Peyer's patch (tissue), 4 donors: Measurements from ENCODE around the gene TIMM22. TPM values are rescaled to one million over a fixed set of nuclear protein-coding genes. Genes with fewer than 3 reads are reported as not detected.

Experiments
- DNase-seq, 3 donors: peaks; one replicate each; pipeline ENCODE4 v3.0.0-alpha.2; 2017 to 2019
- H3K27ac ChIP-seq, 4 donors: fragments of 200-600 bp; sonication (generic); one replicate each; pipeline ENCODE4 v1.5.1; 2016 to 2019
- H3K27me3 ChIP-seq, 2 donors: fragments of 200-600 bp; sonication (generic); one replicate each; pipeline ENCODE4 v1.5.1; 2019
- H3K36me3 ChIP-seq, 3 donors: fragments of 200-600 bp; sonication (generic); one replicate each; pipeline ENCODE4 v1.5.1; 2016 to 2019
- H3K4me1 ChIP-seq, 4 donors: fragments of 200-600 bp; sonication (generic); one replicate each; pipeline ENCODE4 v1.5.1; 2016 to 2019
- H3K4me3 ChIP-seq, 4 donors: fragments of 200-600 bp; sonication (generic); 1 replicate in 3 of 4; 2 replicates in 1 of 4; pipeline ENCODE4 v1.5.1; 2016 to 2019; ENCODE audit warnings: mild to moderate bottlenecking in 1 of 4
- H3K9me3 ChIP-seq, 4 donors: fragments of 200-600 bp; sonication (generic); one replicate each; pipeline ENCODE4 v1.5.1; 2016 to 2019; ENCODE audit warnings: mild to moderate bottlenecking in 1 of 4
- POLR2A ChIP-seq, 2 donors: fragments of 450-650 bp; IDR thresholded peaks; one replicate each; pipeline ENCODE4 v1.5.1; 2017; ENCODE audit warnings: antibody characterized with exemption in 2 of 2, mild to moderate bottlenecking in 2 of 2, moderate library complexity in 2 of 2
- total RNA-seq, 4 donors: library from RNA; depleted of rRNA; stranded (reverse); fragments of >200 nt; gene quantifications; one replicate each; pipeline ENCODE4 v1.1.0, GENCODE V29; 2016
- TF ChIP-seq, protein P1 (sequence below), 6 experiments: fragments of 450-650 bp in 4 of 6; fragments of 200-600 bp in 2 of 6; sonication (generic) in 1 of 6; IDR thresholded peaks; one replicate each; pipeline ENCODE4 v1.5.1; 2017 to 2019; ENCODE audit warnings: antibody characterized with exemption in 6 of 6, mild to moderate bottlenecking in 3 of 6, moderate library complexity in 1 of 6

Gene TIMM22
- total RNA-seq, 4 donors from 2014 or later = 9.0 to 18.2 (median 11.2) TPM

DNA sequence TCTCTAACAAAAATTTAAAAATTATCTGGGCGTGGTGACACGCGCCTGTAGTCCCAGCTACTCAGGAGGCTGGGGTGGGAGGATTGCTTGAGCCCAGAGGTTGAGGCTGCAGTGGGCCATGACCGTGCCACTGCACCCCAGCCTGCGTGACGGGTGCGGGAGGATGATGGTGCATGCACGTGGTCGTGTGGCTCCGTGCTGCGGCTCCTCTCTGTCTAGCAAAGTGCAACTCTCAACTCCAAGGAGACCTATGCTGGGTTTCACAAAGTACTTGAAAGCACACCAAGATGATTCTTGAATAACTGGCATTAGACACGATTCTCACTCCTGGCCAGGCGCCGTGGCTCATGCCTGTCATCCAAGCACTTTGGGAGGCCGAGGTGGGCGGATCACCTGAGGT is 43.2 kb upstream of the TIMM22 start:
- DNase-seq = no peak
- H3K4me3 ChIP-seq = no peak overlapping the region
- peak overlapping the region in 1 of 4 donors; percentile 70 for H3K27ac ChIP-seq
- H3K36me3 ChIP-seq = no peaks in the 10 kb centered on the region
- H3K4me1 ChIP-seq = no peaks in the 10 kb centered on the region
- H3K27me3 ChIP-seq = no peaks in the 10 kb centered on the region
- TF ChIP-seq, protein P1, sequence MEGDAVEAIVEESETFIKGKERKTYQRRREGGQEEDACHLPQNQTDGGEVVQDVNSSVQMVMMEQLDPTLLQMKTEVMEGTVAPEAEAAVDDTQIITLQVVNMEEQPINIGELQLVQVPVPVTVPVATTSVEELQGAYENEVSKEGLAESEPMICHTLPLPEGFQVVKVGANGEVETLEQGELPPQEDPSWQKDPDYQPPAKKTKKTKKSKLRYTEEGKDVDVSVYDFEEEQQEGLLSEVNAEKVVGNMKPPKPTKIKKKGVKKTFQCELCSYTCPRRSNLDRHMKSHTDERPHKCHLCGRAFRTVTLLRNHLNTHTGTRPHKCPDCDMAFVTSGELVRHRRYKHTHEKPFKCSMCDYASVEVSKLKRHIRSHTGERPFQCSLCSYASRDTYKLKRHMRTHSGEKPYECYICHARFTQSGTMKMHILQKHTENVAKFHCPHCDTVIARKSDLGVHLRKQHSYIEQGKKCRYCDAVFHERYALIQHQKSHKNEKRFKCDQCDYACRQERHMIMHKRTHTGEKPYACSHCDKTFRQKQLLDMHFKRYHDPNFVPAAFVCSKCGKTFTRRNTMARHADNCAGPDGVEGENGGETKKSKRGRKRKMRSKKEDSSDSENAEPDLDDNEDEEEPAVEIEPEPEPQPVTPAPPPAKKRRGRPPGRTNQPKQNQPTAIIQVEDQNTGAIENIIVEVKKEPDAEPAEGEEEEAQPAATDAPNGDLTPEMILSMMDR (IDR thresholded peaks at IDR 0.05) = no peak
- TF ChIP-seq POLR2A (IDR thresholded peaks at IDR 0.05) = no peak
- no peaks in the 10 kb centered on the region for H3K9me3 ChIP-seq

DNA sequence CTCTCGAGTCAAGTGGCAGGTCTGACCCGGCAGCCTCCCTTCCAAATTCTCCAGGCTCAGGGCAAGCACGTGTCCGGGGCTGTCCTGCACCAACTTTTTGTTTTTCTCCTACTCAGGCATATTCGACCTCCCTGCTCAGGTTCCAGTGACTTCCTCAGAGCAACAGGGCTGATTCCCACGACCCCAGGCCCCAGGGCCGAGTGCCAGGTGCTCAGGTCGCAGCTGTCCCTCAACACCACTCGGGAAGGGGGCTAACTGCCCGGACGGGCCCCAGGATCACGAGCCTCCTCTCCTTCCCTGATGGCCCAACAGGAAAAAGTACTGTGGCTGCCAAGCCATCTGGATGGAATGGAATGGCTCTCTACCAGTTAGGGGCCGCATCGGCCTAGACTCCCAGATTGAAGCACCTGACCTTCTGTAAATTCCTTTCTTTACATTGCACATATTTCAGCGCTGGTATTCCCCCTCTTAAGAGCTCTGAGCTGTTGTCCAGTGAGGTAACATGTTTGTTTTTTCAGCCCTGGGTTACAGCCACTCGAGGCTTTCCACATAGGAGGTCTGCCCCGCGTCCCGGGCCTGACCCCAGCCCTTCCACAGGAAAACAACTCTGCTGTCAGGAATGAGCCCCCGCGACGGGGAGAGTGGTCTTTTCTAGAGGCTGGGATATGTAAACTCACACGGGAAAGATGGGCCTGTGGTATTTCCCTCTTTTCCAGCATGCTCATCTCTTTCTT is 42.3 kb upstream of the TIMM22 start:
- no peaks in the 10 kb centered on the region for H3K9me3 ChIP-seq
- no peaks in the 10 kb centered on the region for H3K4me1 ChIP-seq
- H3K27me3 ChIP-seq = no peaks in the 10 kb centered on the region
- DNase-seq = no peak
- no peak for TF ChIP-seq POLR2A (IDR thresholded peaks at IDR 0.05)
- TF ChIP-seq, protein P1 (IDR thresholded peaks at IDR 0.05) = no peak
- no peak overlapping the region for H3K4me3 ChIP-seq
- H3K27ac ChIP-seq = peak overlapping the region in 3 of 4 donors; percentile 10 to 70 (median 25)
- H3K36me3 ChIP-seq = no peaks in the 10 kb centered on the region

DNA sequence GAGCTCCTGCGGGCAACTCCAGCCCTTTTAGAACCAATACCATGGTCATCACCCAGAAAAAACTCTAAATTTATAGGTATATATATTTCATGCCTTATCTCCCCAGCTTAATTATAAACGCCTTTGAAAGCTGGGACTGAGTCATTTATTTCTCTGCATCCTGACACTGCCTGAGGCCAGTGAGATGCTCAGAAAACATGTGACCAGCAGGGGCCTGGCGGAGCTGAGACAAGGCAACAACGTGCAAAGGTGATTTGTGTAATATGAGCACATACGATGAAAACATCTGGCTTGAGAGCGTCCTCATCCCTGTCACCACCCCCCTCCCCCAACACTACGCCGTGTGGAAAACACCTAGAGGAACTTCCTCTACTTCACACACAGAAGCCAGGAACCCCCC is 40.0 kb upstream of the TIMM22 start:
- no peaks in the 10 kb centered on the region for H3K9me3 ChIP-seq
- no peaks in the 10 kb centered on the region for H3K36me3 ChIP-seq
- peak overlapping the region in 1 of 4 donors; percentile 68 for H3K27ac ChIP-seq
- no peak for DNase-seq
- H3K4me3 ChIP-seq = no peak overlapping the region
- H3K4me1 ChIP-seq = no peaks in the 10 kb centered on the region
- no peak for TF ChIP-seq POLR2A (IDR thresholded peaks at IDR 0.05)
- TF ChIP-seq, protein P1 (IDR thresholded peaks at IDR 0.05) = no peak
- no peaks in the 10 kb centered on the region for H3K27me3 ChIP-seq

DNA sequence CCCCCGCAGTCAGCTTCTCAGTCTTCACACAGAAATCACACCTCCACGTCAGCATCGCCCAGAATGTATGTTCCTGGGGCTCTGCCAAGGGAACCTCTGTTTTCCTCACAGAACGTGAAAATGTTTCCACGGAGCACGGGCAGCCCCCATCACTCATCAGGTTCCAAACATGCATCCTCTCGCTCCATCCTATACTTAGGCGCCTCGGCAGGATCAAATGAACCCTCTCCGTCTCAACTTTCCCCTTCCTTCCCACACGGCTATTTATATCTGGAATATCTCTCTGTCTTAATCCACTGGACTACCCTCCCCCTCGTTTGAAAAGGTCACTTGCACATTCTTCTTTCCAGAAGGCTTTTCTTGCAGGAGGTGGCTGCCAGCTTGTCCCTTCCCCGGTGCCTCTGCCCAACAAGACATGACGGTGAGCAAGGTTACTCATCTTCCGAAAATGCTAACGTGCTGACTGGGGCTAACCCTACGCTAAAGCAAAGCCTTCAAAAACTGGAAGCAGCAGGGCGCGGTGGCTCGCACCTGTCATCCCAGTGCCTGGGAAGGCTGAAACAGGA is 39.0 kb upstream of the TIMM22 start:
- H3K27me3 ChIP-seq = no peaks in the 10 kb centered on the region
- no peak overlapping the region for H3K4me3 ChIP-seq
- TF ChIP-seq POLR2A (IDR thresholded peaks at IDR 0.05) = no peak
- TF ChIP-seq, protein P1 (IDR thresholded peaks at IDR 0.05) = no peak
- no peaks in the 10 kb centered on the region for H3K4me1 ChIP-seq
- no peaks in the 10 kb centered on the region for H3K36me3 ChIP-seq
- no peaks in the 10 kb centered on the region for H3K9me3 ChIP-seq
- no peak for DNase-seq
- peak overlapping the region in 1 of 4 donors; percentile 68 for H3K27ac ChIP-seq

DNA sequence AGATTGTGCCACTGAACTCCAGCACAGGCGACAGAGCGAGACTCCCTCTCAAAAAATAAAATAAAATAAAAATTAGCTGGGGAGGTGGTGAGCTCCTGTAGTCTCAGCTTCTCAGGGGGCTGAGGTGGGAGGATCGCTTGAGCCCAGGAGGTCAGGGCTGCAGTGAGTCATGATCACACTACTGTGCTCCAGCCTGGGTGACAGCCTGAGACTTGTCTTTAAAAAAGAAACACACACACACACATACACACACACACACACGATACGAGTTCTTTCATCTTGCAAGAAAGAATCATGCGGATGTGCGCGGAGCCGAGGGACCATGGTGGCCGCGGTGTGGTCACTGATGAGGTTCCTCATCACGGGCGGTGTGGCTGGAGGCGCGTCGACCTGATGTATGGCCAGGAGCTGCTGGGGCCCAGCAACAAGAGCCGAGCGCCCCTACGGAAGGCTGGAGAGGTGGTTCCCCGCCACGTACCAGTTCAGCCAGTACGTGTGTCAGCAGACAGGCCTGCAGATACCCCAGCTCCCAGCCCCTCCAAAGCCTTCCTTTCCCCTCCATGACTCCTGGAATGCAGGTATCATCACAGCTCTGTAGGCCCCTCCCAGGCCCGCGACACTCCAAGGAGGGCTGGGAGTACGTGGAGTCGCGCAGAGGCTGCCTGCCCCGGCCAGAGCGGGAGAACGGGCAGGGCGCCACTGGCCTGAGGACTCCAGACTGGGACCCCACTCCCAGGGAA is 38.0 kb upstream of the TIMM22 start:
- H3K9me3 ChIP-seq = no peaks in the 10 kb centered on the region
- peak overlapping the region in 1 of 4 donors; percentile 68 for H3K27ac ChIP-seq
- no peaks in the 10 kb centered on the region for H3K4me1 ChIP-seq
- no peaks in the 10 kb centered on the region for H3K27me3 ChIP-seq
- no peak overlapping the region for H3K4me3 ChIP-seq
- DNase-seq = no peak
- no peak for TF ChIP-seq POLR2A (IDR thresholded peaks at IDR 0.05)
- TF ChIP-seq, protein P1 (IDR thresholded peaks at IDR 0.05) = no peak
- H3K36me3 ChIP-seq = no peaks in the 10 kb centered on the region
